ENCODE results near the gene MBNL2.

MBNL2 gene

DNA sequence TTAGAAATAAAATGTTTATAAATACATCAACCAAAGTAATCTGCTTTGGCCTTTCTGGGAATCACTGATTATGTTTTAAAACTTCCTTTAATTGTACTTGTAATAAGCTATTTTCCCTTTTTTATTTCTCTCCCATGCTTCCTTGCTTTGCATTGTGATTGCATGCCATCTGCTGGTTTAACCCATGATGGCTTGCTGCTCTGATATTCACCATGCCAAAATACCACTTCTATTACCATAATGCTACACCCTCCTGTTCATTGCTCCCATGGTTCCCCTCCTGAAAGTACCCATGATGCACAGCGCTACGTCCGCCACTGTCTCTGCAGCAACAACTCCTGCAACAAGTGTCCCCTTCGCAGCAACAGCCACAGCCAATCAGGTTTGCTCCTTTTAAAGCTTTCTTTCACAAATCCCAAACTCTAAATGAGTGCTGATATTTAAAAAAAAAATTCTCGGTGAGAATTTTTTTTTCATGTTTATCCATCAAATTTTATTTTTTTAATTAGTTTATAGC is 144.1 kb downstream of the MBNL2 start:
- in situ Hi-C loops (cut with HindIII; ENCODE audit: low sequenced_read_pairs): loop anchor here (5.0 kb wide), 1 partner anchor 69 kb away; no protein-coding TSS in a partner anchor

GRCh38 chr13:97367016-97367822 is 145.1 kb downstream of the MBNL2 start:
- in situ Hi-C loops (cut with HindIII; ENCODE audit: low sequenced_read_pairs): loop anchor here (5.0 kb wide), 1 partner anchor 70 kb away; no protein-coding TSS in a partner anchor

- in situ Hi-C loops (cut with HindIII; ENCODE audit: low sequenced_read_pairs): loop anchor here (5.0 kb wide), 1 partner anchor 72 kb away; no protein-coding TSS in a partner anchor
Observed at GRCh38 chr13:97369261-97369893, 147.2 kb downstream of the MBNL2 start.

- in situ Hi-C loops (cut with HindIII; ENCODE audit: low sequenced_read_pairs): no loop called here
Observed at GRCh38 chr13:97371486-97372109, 149.5 kb downstream of the MBNL2 start.

DNA sequence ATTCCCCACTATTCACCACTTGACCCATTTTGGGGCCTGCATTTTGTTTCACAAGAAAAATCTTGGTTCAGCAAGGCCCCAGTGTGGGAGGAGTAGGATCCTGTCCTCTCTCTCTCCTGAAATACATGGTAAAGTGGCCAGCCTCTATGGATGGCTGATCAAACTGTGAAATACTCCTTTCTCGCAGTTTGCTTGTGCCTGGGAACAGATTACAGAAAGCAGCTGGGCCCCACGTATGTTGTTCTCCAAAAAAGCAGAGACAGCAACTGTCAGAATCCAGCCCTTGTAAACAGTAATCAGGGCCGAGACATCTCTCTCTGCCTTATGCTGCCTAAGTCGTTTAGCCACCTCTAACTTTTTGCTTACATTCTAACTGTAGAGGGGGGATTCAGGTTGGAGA is 150.8 kb downstream of the MBNL2 start:
- in situ Hi-C loops (cut with HindIII; ENCODE audit: low sequenced_read_pairs): no loop called here

DNA sequence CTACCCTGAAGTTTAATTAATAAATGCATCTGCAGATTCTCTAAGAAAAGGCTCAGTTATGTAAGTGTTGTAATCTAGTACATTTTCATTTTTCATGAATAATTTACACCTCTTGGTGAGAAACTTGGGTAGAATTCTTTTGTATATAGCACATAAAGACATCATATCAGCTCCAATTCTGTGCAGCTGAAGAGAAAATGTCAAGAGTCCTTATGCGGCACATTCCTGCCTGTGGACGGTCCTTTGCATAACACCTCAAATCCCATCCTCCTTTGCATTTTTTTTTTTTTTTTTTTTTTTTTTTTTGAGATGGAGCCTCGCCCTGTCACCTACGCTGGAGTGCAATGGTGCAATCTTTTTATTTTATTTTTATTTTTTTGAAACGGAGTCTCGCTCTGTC is 151.7 kb downstream of the MBNL2 start:
- in situ Hi-C loops (cut with HindIII; ENCODE audit: low sequenced_read_pairs): no loop called here

- in situ Hi-C loops (cut with HindIII; ENCODE audit: low sequenced_read_pairs): no loop called here
Observed at GRCh38 chr13:97376981-97377380, 154.8 kb downstream of the MBNL2 start.

GRCh38 chr13:97379386-97379785 is 157.3 kb downstream of the MBNL2 start:
- in situ Hi-C loops (cut with HindIII; ENCODE audit: low sequenced_read_pairs): no loop called here

GRCh38 chr13:97380696-97381095 is 158.6 kb downstream of the MBNL2 start:
- in situ Hi-C loops (cut with HindIII; ENCODE audit: low sequenced_read_pairs): no loop called here

- in situ Hi-C loops (cut with HindIII; ENCODE audit: low sequenced_read_pairs): no loop called here
Observed at GRCh38 chr13:97381189-97381588, 159.1 kb downstream of the MBNL2 start.

GRCh38 chr13:97382276-97382675 is 160.1 kb downstream of the MBNL2 start:
- in situ Hi-C loops (cut with HindIII; ENCODE audit: low sequenced_read_pairs): no loop called here

DNA sequence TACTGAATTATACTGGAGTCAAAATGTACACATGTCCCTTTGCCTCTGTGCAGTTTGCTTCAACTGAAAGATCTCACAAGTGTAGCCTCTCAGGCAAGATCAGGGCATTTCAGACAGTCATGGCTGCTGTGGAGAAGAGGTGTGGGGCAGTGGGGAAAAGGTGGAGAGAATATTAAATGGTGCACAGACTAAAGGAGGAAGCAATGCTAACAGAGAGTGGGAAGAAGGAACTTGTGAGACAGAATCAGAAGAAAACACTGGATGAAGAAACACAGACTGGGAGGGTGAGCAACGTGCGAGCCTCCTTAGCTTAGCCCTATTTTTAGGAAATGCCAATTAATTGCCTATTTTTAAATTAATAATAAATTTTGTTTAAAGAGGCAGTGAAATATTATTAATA is 162.2 kb downstream of the MBNL2 start:
- in situ Hi-C loops (cut with HindIII; ENCODE audit: low sequenced_read_pairs): no loop called here

DNA sequence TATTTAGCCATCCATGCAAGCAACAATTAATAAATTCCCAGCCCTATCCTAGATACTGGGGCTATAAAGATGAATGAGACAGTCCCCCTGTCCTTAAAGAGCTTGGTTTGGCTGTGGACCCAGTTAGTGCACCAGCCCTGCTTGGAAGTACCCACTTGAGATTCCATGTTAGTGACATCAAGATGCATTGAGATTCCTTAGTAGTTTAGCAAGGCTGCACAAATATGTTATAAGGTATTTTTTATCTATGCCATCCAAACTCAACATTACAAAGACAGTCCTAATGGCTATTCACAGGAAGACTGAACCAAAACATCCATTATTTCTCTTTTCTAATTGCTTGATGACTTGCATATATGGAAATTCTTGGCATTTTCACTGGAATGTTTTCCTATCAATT is 163.0 kb downstream of the MBNL2 start:
- in situ Hi-C loops (cut with HindIII; ENCODE audit: low sequenced_read_pairs): no loop called here

- in situ Hi-C loops (cut with HindIII; ENCODE audit: low sequenced_read_pairs): no loop called here
Observed at GRCh38 chr13:97385854-97386253, 163.7 kb downstream of the MBNL2 start.

GRCh38 chr13:97386801-97387484 is 164.8 kb downstream of the MBNL2 start:
- in situ Hi-C loops (cut with HindIII; ENCODE audit: low sequenced_read_pairs): no loop called here

GRCh38 chr13:97387485-97387839 is 165.3 kb downstream of the MBNL2 start:
- in situ Hi-C loops (cut with HindIII; ENCODE audit: low sequenced_read_pairs): no loop called here

DNA sequence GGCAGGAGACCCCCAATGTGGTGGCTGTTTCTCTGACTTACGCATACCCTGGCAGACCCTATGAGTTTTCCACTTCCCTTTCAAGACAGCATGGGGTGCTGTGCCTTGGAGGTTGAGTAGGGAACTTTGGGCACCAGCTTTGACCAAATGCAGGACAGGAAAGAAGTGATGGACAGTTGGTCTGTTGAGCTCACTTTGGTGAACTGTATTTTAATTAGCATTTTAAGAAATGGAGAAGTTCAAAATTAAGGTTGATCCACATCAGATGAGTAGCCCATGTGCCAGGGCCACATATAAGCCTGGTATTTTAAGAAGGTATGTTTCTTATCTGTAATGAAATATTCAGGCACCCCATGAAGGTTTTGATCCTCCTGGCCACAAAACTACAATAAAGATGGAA is 165.8 kb downstream of the MBNL2 start:
- in situ Hi-C loops (cut with HindIII; ENCODE audit: low sequenced_read_pairs): no loop called here

DNA sequence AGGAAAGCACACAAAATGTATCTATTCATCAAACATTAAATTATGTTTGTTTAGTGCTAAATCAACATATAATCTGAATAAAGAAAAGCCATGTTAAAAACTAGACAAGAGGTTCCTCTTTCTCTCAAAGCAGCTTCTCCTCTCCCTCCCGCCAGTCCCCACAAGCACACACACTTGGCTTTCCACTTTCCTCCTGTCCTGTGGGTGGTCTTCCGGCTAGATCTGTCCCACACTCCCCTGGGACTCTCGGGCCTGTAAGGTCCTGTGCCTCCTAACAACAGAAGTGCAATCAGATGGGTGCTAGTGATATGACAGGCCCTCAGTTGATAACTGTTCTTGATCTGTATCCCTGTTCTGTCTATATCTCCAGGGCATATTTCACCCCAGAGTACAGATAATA is 166.2 kb downstream of the MBNL2 start:
- in situ Hi-C loops (cut with HindIII; ENCODE audit: low sequenced_read_pairs): no loop called here

GRCh38 chr13:97390941-97391600 is 168.9 kb downstream of the MBNL2 start:
- in situ Hi-C loops (cut with HindIII; ENCODE audit: low sequenced_read_pairs): no loop called here

DNA sequence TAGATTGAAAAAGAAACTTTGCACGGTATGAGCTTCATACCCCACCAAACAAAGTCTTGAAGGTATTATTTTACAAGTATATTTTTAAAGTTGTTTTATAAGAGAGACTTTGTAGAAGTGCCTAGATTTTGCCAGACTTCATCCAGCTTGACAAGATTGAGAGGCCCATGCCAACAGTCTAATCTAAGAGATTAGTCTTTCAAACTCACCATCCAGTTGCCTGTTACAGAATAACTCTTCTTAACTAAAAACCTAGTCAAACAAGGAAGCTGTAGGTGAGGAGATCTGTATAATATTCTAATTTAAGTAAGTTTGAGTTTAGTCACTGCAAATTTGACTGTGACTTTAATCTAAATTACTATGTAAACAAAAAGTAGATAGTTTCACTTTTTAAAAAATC is 169.9 kb downstream of the MBNL2 start:
- in situ Hi-C loops (cut with HindIII; ENCODE audit: low sequenced_read_pairs): no loop called here

- in situ Hi-C loops (cut with HindIII; ENCODE audit: low sequenced_read_pairs): no loop called here
Observed at GRCh38 chr13:97394542-97394941, 172.4 kb downstream of the MBNL2 start.

All from endothelial cell of hepatic sinusoid (primary cell).